OCI-LY3 (cell line): ENCODE results near the gene CDH3.

Source experiments
- CTCF ChIP-seq: fragments of 200-600, 300-600 bp; sonication (generic); IDR thresholded peaks from 2 replicates; pipeline ENCODE4 v1.5.1; 2014; ENCODE audit warnings: antibody characterized with exemption, low read length, low read depth
- EZH2phosphoT487 ChIP-seq: fragments of 200-600 bp; shearing (Covaris generic); IDR thresholded peaks from 2 replicates; pipeline ENCODE4 v1.6.1; 2018; ENCODE audit warnings: antibody characterized with exemption, mixed run types, low read depth

- TF ChIP-seq CTCF (no peak), EZH2phosphoT487 (no peak)
Measured at GRCh38 chr16:68698091-68698490, 53.0 kb downstream of the CDH3 start.
